ENCODE results near the gene FCHSD2. TPM values are rescaled to one million over a fixed set of nuclear protein-coding genes. Genes with fewer than 3 reads are reported as not detected.

FCHSD2 gene
- total and polyA plus RNA-seq, 2 experiments from 2014 or later, result 9.1 to 19.8 TPM

GRCh38 chr11:73100578-73100977 lies 41.5 kb downstream of the FCHSD2 start:
- no peak overlapping the region for H2AFZ ChIP-seq
- peaks cover 49% of the 10 kb centered on the region for H3K79me2 ChIP-seq (ENCODE audit: insufficient read depth)
- no peak for TF ChIP-seq EZH2phosphoT487 (IDR thresholded peaks at IDR 0.05; ENCODE audit: insufficient read depth, low read depth)
- no peak for TF ChIP-seq EZH2 (IDR thresholded peaks at IDR 0.05; ENCODE audit: insufficient read depth, poor library complexity, severe bottlenecking)
- H3K4me1 ChIP-seq (ENCODE audit: insufficient read depth), result 0 out of 2 replicates have a peak, but pooled peaks cover 13% of the 10 kb centered on the region
- DNase-seq, result no peak
- H3K9me2 ChIP-seq (ENCODE audit: insufficient read depth), result no peaks in the 10 kb centered on the region
- H3K27ac ChIP-seq, result no peak overlapping the region
- no peak overlapping the region for H3K9ac ChIP-seq
- H3K4me2 ChIP-seq (ENCODE audit: unreplicated experiment), result no peak overlapping the region
- no peaks in the 10 kb centered on the region for H4K20me1 ChIP-seq (ENCODE audit: insufficient read depth)
- H3K4me3 ChIP-seq, result no peak overlapping the region
- 0 out of 2 replicates have a peak, but pooled peaks cover 10% of the 10 kb centered on the region for H3F3A ChIP-seq (ENCODE audit: insufficient read depth)
- 91% methylated on average over 8 of the region's 8 CpGs for WGBS, 2 experiments (ENCODE audit: low coverage in 1 of 2, low lambda C conversion rate in 2 of 2, missing lambda C conversion rate in 2 of 2)
- H3K9me3 ChIP-seq (ENCODE audit: low read depth), result no peaks in the 10 kb centered on the region
- no peaks in the 10 kb centered on the region for H3K36me3 ChIP-seq (ENCODE audit: low read depth)
- in situ Hi-C loops (cut with MboI), result no loop called here
- H3K27me3 ChIP-seq (replicated peaks; ENCODE audit: insufficient read depth), result no peaks in the 10 kb centered on the region

GRCh38 chr11:73099512-73100266 lies 42.4 kb downstream of the FCHSD2 start:
- WGBS, 2 experiments (ENCODE audit: low coverage in 1 of 2, low lambda C conversion rate in 2 of 2, missing lambda C conversion rate in 2 of 2), result 94 to 95% methylated on average over 25 of the region's 25 CpGs
- TF ChIP-seq EZH2 (IDR thresholded peaks at IDR 0.05; ENCODE audit: insufficient read depth, poor library complexity, severe bottlenecking) (no peak), EZH2phosphoT487 (IDR thresholded peaks at IDR 0.05; ENCODE audit: insufficient read depth, low read depth) (no peak)
- H3K4me3 ChIP-seq, result no peak overlapping the region
- H3K4me2 ChIP-seq (ENCODE audit: unreplicated experiment), result no peak overlapping the region
- H3K9me2 ChIP-seq (ENCODE audit: insufficient read depth), result no peaks in the 10 kb centered on the region
- no peak overlapping the region for H3K27ac ChIP-seq
- H3K79me2 ChIP-seq (ENCODE audit: insufficient read depth), result peaks cover 50% of the 10 kb centered on the region
- no peaks in the 10 kb centered on the region for H3K27me3 ChIP-seq (replicated peaks; ENCODE audit: insufficient read depth)
- H3K4me1 ChIP-seq (ENCODE audit: insufficient read depth), result 0 out of 2 replicates have a peak, but pooled peaks cover 13% of the 10 kb centered on the region
- in situ Hi-C loops (cut with MboI), result no loop called here
- 0 out of 2 replicates have a peak, but pooled peaks cover 15% of the 10 kb centered on the region for H3F3A ChIP-seq (ENCODE audit: insufficient read depth)
- no peaks in the 10 kb centered on the region for H3K9me3 ChIP-seq (ENCODE audit: low read depth)
- no peaks in the 10 kb centered on the region for H4K20me1 ChIP-seq (ENCODE audit: insufficient read depth)
- H3K9ac ChIP-seq, result no peak overlapping the region
- no peaks in the 10 kb centered on the region for H3K36me3 ChIP-seq (ENCODE audit: low read depth)
- H2AFZ ChIP-seq, result no peak overlapping the region
- no peak for DNase-seq

- Histone ChIP-seq H2AFZ (no peak overlapping the region), H3K79me2 (ENCODE audit: insufficient read depth) (peaks cover 65% of the 10 kb centered on the region), H3K27ac (no peak overlapping the region), H3K4me3 (no peak overlapping the region), H3K4me2 (ENCODE audit: unreplicated experiment) (no peak overlapping the region), H3K9ac (no peak overlapping the region), H3K27me3 (replicated peaks; ENCODE audit: insufficient read depth) (no peaks in the 10 kb centered on the region), H4K20me1 (ENCODE audit: insufficient read depth) (no peaks in the 10 kb centered on the region), H3F3A (ENCODE audit: insufficient read depth) (0 out of 2 replicates have a peak, but pooled peaks cover 9% of the 10 kb centered on the region), H3K36me3 (ENCODE audit: low read depth) (no peaks in the 10 kb centered on the region), H3K9me2 (ENCODE audit: insufficient read depth) (no peaks in the 10 kb centered on the region), H3K4me1 (ENCODE audit: insufficient read depth) (no peaks in the 10 kb centered on the region), H3K9me3 (ENCODE audit: low read depth) (no peaks in the 10 kb centered on the region)
- WGBS, 2 experiments (ENCODE audit: low coverage in 1 of 2, low lambda C conversion rate in 2 of 2, missing lambda C conversion rate in 2 of 2), result 58 to 70% methylated on average over 2 of the region's 2 CpGs
- DNase-seq, result no peak
- TF ChIP-seq EZH2 (IDR thresholded peaks at IDR 0.05; ENCODE audit: insufficient read depth, poor library complexity, severe bottlenecking), result no peak
- TF ChIP-seq EZH2phosphoT487 (IDR thresholded peaks at IDR 0.05; ENCODE audit: insufficient read depth, low read depth), result no peak
- in situ Hi-C loops (cut with MboI), result no loop called here
Measured at GRCh38 chr11:73095613-73096012, 46.5 kb downstream of the FCHSD2 start.

GRCh38 chr11:73091521-73092305 lies 50.4 kb downstream of the FCHSD2 start:
- TF ChIP-seq EZH2 (IDR thresholded peaks at IDR 0.05; ENCODE audit: insufficient read depth, poor library complexity, severe bottlenecking), result no peak
- TF ChIP-seq EZH2phosphoT487 (IDR thresholded peaks at IDR 0.05; ENCODE audit: insufficient read depth, low read depth), result no peak
- Histone ChIP-seq H3K4me2 (ENCODE audit: unreplicated experiment) (no peak overlapping the region), H3K9me2 (ENCODE audit: insufficient read depth) (no peaks in the 10 kb centered on the region), H2AFZ (no peak overlapping the region), H3K4me3 (no peak overlapping the region), H3K9ac (no peak overlapping the region), H3K79me2 (ENCODE audit: insufficient read depth) (peaks cover 73% of the 10 kb centered on the region), H3K27ac (no peak overlapping the region), H3K36me3 (ENCODE audit: low read depth) (no peaks in the 10 kb centered on the region), H3K27me3 (replicated peaks; ENCODE audit: insufficient read depth) (no peaks in the 10 kb centered on the region), H4K20me1 (ENCODE audit: insufficient read depth) (no peaks in the 10 kb centered on the region), H3K9me3 (ENCODE audit: low read depth) (no peaks in the 10 kb centered on the region), H3F3A (ENCODE audit: insufficient read depth) (0 out of 2 replicates have a peak, but pooled peaks cover 9% of the 10 kb centered on the region), H3K4me1 (ENCODE audit: insufficient read depth) (no peaks in the 10 kb centered on the region)
- in situ Hi-C loops (cut with MboI), result no loop called here
- 93% methylated on average over 9 of the region's 9 CpGs for WGBS, 2 experiments (ENCODE audit: low coverage in 1 of 2, low lambda C conversion rate in 2 of 2, missing lambda C conversion rate in 2 of 2)
- DNase-seq, result no peak

All from GM23248 (cell line).